Measurements from ENCODE around the gene PDIA2.

PDIA2 gene

DNA sequence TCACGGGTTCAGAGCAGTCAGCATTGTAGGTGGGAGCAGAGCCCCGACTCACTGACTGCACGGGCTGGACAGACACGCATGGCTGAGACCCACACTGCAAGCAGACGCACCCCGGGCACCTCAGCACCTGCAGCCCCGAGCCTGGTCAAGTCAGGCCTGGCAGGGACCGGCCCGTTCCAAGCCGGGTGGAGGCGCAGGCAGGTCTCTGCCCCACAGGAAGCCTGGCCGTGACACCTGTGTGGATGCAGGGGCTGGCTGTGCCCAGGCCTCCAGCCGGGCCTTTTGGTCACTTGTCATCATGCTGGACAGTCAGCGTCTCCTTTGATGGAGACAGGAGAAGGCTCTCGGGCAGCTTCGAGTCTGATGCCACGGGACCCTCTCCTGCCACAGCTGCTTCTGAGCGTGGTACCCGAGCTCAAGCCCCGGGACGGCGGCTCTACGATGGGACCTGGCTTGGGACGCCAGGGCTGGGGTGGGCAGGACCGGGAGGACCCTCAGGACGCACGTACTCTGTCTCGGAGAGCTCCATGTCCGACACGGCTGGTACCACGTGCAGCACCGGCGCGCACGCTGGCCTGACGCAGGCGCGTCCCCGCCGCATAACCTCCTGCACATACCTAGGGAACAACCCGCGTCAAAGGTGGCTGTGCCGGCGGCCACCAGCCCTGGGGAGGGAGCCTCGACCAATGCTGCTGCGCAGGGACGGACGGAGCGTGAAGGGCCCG is 7.9 kb downstream of the PDIA2 start:
- DNase-seq (ENCODE audit: low read depth), result no peak
- H3K4me3 ChIP-seq (ENCODE audit: low read depth, low read length), result no peak overlapping the region

GRCh38 chr16:291539-291938 is 8.6 kb downstream of the PDIA2 start:
- H3K4me3 ChIP-seq (ENCODE audit: low read depth, low read length), result no peak overlapping the region
- DNase-seq (ENCODE audit: low read depth), result no peak

DNA sequence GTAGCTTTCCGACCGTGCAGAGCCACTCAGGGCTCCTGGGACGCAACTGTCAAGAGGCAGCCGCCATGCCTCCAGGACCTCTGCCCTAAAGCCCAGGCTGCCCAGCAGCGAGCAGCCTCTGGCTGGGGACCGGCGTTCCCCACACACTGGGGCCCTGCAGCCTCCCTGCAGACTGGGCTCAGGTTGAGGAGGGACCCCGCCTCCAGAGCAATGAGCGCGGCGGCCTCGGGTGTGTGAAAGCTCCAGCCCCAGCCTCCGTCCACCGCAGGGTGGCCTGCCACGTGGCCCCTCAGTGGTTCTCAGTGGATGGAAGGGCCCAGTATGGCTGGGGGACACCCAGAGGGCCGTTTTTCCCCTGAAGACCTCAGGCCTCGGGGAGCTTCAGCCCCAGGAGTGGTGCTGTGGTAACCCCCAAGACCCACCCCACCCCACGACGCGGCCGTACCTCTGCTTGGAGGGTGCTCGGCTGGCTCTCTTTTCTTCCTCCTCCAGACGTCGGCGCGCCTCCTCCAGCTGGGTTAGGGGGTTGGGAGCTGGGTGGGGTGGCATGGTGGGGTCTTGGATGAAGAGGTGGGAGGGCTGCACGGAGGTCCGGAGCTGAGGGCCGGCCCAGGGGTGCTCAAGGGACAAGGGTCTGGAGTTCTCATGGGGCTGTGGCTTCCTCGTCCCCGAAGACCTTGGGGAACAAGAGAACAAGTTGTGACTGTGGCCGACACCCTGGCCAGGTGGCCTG is 10.2 kb downstream of the PDIA2 start:
- no peak for DNase-seq (ENCODE audit: low read depth)
- H3K4me3 ChIP-seq (ENCODE audit: low read depth, low read length), result no peak overlapping the region

GRCh38 chr16:296276-296675 is 13.3 kb downstream of the PDIA2 start:
- H3K4me3 ChIP-seq (ENCODE audit: low read depth, low read length), result no peak overlapping the region
- DNase-seq (ENCODE audit: low read depth), result no peak

DNA sequence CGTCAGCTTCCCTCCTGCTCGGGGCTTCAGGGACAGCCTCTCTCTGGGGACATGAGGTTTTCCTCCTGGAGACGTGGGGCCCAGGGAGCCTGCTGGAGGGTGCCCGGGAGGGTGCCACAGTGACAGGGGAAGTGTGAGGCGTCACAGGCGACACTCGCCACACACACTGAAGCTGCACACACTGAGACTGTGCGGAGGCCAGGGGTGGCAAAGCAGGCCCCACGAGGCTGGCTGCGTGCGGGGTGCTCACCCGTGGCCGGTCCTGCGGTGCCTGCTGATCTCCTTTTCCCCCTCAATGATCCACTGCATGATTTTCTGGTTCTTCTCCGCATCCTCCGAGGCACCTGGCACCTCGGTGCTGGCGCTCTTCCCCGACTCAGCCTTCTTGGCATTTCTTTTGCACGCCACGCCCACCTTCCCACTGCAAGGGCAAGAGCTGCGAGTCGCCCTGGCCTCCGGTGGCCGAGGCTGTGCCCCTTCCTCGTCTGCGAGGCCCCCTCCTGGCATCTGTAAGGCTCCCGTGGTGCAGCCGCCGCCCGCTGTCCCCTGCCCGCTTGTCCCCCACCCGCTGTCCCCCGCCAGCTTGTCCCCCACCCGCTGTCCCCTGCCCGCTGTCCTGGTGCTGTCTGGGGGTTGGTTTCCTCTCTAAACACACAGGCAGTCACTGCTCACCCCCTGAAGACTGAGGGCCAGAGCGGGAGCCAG is 14.0 kb downstream of the PDIA2 start:
- H3K4me3 ChIP-seq (ENCODE audit: low read depth, low read length), result no peak overlapping the region
- no peak for DNase-seq (ENCODE audit: low read depth)

GRCh38 chr16:297832-298231 is 14.9 kb downstream of the PDIA2 start:
- H3K4me3 ChIP-seq (ENCODE audit: low read depth, low read length), result no peak overlapping the region
- DNase-seq (ENCODE audit: low read depth), result no peak

DNA sequence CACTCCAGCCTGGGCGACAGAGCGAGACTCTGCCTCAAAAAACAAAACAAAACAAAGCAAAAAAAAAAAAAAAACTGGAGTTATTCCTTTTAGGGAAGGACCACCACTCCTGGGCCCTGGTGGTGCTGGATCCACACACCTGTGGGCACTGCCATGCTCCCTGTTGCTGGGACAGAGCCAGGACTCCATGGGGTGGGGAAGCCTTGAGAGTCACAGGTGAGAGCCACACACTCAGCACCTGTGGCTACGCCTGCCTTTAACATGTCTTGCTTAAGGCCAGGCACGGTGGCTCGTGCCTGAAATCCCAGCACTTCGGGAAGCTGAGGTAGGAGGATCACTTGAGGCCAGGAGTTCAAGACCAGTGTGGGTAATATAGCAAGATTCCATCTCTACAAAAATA is 18.3 kb downstream of the PDIA2 start:
- DNase-seq (ENCODE audit: low read depth), result no peak

DNA sequence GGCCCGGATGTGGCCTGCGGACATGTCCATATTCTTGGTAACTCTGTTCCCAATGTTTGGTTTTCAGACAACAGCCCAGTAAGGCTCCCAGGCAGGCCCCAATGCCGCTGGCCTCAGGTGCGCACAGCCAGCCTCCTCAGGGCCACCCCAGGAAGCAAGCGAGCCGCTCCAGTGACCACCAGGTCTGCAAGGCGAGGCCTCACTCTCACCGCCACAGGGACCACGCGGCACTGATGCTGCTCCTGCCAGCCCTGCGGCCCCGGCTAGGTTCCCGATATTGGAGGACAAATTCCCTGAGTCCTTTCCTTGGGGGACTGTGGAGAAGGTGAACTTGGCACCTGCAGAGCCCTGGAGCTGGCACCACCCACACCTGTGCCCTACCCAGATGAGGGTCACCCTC is 19.0 kb downstream of the PDIA2 start:
- H3K4me3 ChIP-seq (ENCODE audit: low read depth, low read length), result no peak overlapping the region
- no peak for DNase-seq (ENCODE audit: low read depth)

More for the DNA sequence above, 18.3 kb downstream of the PDIA2 start:
- H3K4me3 ChIP-seq (ENCODE audit: low read depth, low read length), result no peak overlapping the region

DNA sequence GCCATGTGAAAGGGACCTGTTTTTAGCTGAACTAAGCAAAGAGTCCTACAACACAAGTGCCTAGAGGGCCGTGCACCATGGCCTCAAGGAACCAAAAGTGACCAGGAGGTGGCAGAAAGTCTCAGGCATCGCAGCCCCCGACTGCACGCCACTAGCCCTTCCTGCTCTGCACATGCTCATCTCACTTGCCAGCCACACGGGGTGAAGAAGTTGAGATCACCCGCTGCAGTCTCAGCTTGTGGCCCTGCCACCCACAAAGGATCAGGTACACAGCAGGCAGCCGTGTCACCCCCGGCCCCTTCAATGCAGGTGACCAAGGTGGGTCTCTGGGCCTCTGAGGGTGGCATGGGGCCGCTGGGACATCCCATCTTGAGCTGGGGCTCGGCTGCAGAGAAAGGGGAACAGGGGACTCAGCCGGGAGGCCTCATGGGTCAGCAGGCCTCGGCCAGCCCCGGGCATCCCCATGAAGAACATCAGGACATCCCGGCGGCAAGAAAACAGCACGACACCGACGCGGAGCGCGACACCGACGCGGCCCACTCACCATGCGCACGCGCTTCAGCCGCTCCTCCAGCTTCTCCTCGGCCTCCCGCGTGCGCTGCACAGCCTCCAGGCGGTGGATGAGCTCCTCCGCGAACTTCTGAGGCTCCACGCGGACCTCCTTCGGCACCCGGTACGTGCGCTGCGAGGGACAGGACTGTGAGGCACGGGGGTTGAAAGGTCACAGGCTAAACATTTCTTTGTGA is 21.0 kb downstream of the PDIA2 start:
- no peak overlapping the region for H3K4me3 ChIP-seq (ENCODE audit: low read depth, low read length)
- DNase-seq (ENCODE audit: low read depth), result no peak

DNA sequence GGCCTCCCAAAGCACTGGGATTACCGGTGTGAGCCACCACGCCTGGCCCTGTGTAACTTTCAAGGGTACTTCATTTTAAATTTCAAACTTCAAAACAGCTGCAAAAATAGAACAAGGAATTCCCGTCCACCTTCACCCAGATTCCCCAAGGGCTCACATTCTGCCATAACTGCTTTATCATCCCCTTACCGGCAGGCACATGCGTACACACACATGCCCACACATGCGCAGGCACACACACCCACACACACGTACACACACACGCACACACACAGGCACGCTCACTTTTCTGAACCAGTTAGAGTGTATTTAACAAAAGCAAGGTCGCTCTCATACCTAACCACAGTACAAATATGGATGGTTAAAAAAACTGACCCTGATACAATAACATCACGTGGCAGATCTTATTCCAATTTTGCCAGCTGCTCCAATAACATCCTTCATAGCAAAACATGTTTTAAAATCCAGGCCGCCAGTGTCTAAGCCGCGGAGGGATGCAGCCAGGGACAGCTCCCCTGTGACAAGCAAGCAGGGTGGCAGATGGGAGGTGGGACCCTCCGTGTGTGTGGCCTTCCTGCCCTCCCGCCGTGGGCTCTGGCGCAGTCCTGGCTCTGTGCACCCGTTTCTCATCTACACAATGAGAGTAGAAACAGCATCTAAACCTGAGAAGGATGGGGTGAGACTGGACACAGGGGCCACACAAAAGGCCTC is 23.1 kb downstream of the PDIA2 start:
- no peak overlapping the region for H3K4me3 ChIP-seq (ENCODE audit: low read depth, low read length)
- DNase-seq (ENCODE audit: low read depth), result no peak

DNA sequence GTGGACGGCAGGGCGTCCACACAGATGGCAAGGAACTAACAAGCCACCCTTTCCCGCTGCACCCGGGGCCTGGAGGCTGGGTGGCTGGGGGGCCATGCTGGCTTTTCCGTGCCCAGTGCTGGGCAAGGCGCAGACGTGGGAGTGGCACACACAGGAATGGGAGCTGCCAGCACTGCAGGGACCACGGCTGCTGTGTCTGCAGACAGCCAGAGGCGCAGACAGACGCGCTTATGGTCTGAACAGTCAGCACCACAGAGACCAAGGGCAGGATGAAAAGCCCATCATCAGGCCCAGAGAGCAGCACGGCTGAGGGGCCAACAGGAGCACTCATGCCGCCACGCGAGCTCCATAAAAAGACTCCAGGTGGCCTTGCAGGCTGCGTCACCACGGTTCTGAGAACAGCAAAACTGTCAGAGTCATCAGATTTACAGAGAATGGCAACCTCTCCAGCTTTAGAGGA is 24.0 kb downstream of the PDIA2 start:
- DNase-seq (ENCODE audit: low read depth), result no peak
- no peak overlapping the region for H3K4me3 ChIP-seq (ENCODE audit: low read depth, low read length)

DNA sequence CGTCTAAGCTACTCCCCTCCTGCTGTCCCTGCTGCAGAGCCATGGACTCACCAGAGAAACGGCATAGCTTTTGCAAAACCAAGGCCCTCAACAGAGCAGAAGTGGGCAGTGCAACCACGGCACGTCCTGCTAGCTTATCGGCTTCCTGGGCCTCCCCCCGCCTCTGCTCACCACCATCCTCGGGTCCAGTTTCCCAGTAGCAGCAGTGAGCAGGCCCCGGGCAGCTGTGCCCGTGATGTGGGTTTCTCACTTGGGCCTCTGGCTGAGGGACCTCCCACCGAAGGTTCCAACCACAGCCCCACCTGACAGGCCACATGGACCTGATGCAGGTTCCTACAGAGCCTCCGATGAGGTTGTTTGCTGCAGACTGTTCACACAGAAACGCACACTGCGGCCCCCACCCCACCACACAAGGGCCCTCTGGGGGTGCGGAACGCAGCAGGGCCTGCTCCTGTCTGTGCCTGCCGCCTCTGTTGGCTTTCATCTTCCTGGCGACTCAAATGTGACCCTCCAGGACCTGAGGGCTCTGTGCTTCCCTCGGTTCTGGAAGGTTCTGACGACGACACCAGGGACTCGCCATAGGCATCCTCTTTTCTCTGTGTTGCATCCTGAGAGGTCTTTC is 24.8 kb downstream of the PDIA2 start:
- no peak overlapping the region for H3K4me3 ChIP-seq (ENCODE audit: low read depth, low read length)
- no peak for DNase-seq (ENCODE audit: low read depth)

DNA sequence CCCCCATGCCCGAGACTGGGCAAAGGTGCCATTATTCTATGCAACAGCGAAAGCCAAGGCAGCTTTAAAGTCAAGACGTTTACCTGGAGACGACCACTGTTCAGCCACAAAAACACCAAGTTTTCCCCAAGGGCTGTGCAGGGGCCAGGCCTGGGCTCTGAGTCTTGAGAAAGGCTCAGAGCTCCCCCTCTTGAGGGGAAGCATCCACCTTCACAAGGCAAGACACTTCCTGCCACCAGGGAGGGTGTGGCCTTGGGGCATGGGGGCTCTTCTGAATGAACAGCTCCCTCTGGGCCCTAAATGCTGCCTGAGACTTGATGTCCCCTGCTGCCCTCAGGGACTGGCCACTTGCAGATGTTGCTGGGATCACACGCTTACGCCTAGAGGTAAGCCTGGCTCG is 26.5 kb downstream of the PDIA2 start:
- no peak overlapping the region for H3K4me3 ChIP-seq (ENCODE audit: low read depth, low read length)
- DNase-seq (ENCODE audit: low read depth), result no peak

DNA sequence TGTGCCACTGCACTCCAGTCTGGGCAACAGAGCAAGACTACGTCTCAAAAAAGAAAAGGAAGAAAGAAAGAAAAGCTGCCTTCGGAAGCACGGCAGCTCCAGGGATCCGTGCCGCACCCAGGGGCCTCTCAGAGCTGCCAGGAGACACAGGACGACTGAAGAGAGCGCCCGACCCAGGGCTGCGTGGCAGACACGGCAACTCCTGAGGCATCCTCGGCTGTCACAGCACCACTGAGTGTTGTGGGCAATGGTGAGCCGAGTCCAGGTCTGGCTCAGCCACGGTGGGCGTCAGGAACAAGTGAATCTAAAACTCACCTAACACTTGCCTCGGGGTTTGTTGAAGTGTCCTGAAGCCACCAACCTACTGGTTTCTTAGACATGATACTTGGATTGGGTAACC is 28.8 kb downstream of the PDIA2 start:
- no peak overlapping the region for H3K4me3 ChIP-seq (ENCODE audit: low read depth, low read length)
- no peak for DNase-seq (ENCODE audit: low read depth)

GRCh38 chr16:314351-314750 is 31.4 kb downstream of the PDIA2 start:
- DNase-seq (ENCODE audit: low read depth), result no peak
- H3K4me3 ChIP-seq (ENCODE audit: low read depth, low read length), result no peak overlapping the region

GRCh38 chr16:314795-315299 is 31.9 kb downstream of the PDIA2 start:
- DNase-seq (ENCODE audit: low read depth), result no peak

GRCh38 chr16:316741-317464 is 33.9 kb downstream of the PDIA2 start:
- DNase-seq (ENCODE audit: low read depth), result no peak
- no peak overlapping the region for H3K4me3 ChIP-seq (ENCODE audit: low read depth, low read length)

More at GRCh38 chr16:314795-315299, 31.9 kb downstream of the PDIA2 start:
- no peak overlapping the region for H3K4me3 ChIP-seq (ENCODE audit: low read depth, low read length)

- no peak overlapping the region for H3K4me3 ChIP-seq (ENCODE audit: low read depth, low read length)
- no peak for DNase-seq (ENCODE audit: low read depth)
Observed at GRCh38 chr16:317583-317982, 34.6 kb downstream of the PDIA2 start.

All from skeletal muscle cell (primary cell).